ENCODE measurements around the gene EMC9. TPM values are rescaled to one million over a fixed set of nuclear protein-coding genes. Genes with fewer than 3 reads are reported as not detected.

Gene EMC9
- 19.1 TPM for total RNA-seq

GRCh38 chr14:24141097-24141880 is at the start of gene EMC9:
Gene EMC9, minus strand, starts transcription at chr14:24141591. Its CDS starts 287 bp downstream, at chr14:24141304.
- peak; percentile 92 for ATAC-seq

GRCh38 chr14:24190416-24190815 is 49.0 kb upstream of the EMC9 start:
- ATAC-seq, result no peak

GRCh38 chr14:24189460-24189859 is 48.1 kb upstream of the EMC9 start:
- no peak for ATAC-seq

GRCh38 chr14:24189059-24189375 is 47.6 kb upstream of the EMC9 start:
- ATAC-seq, result no peak

- peak; percentile 91 for ATAC-seq
These were observed 47.1 kb upstream of the EMC9 start, which contains the start of gene IPO4 for GRCh38 chr14:24188251-24189058. Gene IPO4, minus strand, starts transcription at chr14:24188816. Its CDS starts 29 bp downstream, at chr14:24188787.

- ATAC-seq, result no peak
These were observed 46.1 kb upstream of the EMC9 start for GRCh38 chr14:24187539-24187915.

GRCh38 chr14:24186831-24187538 is 45.6 kb upstream of the EMC9 start:
- ATAC-seq, result no peak

GRCh38 chr14:24185741-24186140 is 44.4 kb upstream of the EMC9 start:
- no peak for ATAC-seq

- ATAC-seq, result no peak
These were observed 43.6 kb upstream of the EMC9 start for GRCh38 chr14:24185026-24185425.

GRCh38 chr14:24184104-24184970 is 42.9 kb upstream of the EMC9 start:
- no peak for ATAC-seq

GRCh38 chr14:24183014-24183481 is 41.7 kb upstream of the EMC9 start:
- ATAC-seq, result no peak

- ATAC-seq, result no peak
These were observed 40.9 kb upstream of the EMC9 start for GRCh38 chr14:24182110-24182882.

- ATAC-seq, result no peak
These were observed 40.1 kb upstream of the EMC9 start for GRCh38 chr14:24181371-24182077.

- peak; percentile 9 for ATAC-seq
These were observed 38.8 kb upstream of the EMC9 start for GRCh38 chr14:24179961-24180796.

- no peak for ATAC-seq
These were observed 38.0 kb upstream of the EMC9 start for GRCh38 chr14:24179294-24179960.

GRCh38 chr14:24178399-24179178 is 37.2 kb upstream of the EMC9 start:
- no peak for ATAC-seq

- no peak for ATAC-seq
These were observed 36.5 kb upstream of the EMC9 start for GRCh38 chr14:24177891-24178290.
